GM18502 (cell line): ENCODE measurements around the gene ENPP3.
"Not testable (repeated sequence)": the region's sequence is repeated elsewhere in the genome, so short reads cannot be mapped to it uniquely, and the experiment has no call there.

Experiments
- ATAC-seq: cut with Tn5 transposase; IDR thresholded peaks from one replicate; pipeline ENCODE4 v1.9.1; 2021; ENCODE audit warnings: mild to moderate bottlenecking; ENCODE audit not compliant: unreplicated experiment, poor library complexity

Gene ENPP3

GRCh38 chr6:131681585-131681984, 44.5 kb downstream of the ENPP3 start:
- ATAC-seq, result no peak

GRCh38 chr6:131682442-131682841, 45.3 kb downstream of the ENPP3 start:
- ATAC-seq, result no peak

- peak; percentile 77 for ATAC-seq
Measured at GRCh38 chr6:131683479-131683878, 46.4 kb downstream of the ENPP3 start.

- ATAC-seq, result peak; percentile 72
Measured at GRCh38 chr6:131685266-131685780, 48.2 kb downstream of the ENPP3 start.

- ATAC-seq, result no peak
Measured at GRCh38 chr6:131687022-131687421, 49.9 kb downstream of the ENPP3 start.

GRCh38 chr6:131688286-131688685, 51.2 kb downstream of the ENPP3 start:
- peak; percentile 61 for ATAC-seq

GRCh38 chr6:131692031-131692430, 54.9 kb downstream of the ENPP3 start:
- ATAC-seq, result no peak

GRCh38 chr6:131692589-131692988, 55.5 kb downstream of the ENPP3 start:
- no peak for ATAC-seq

- ATAC-seq, result no peak
Measured at GRCh38 chr6:131693384-131693783, 56.3 kb downstream of the ENPP3 start.

- ATAC-seq, result peak; percentile 94
Measured at GRCh38 chr6:131694832-131695426, 57.8 kb downstream of the ENPP3 start.

GRCh38 chr6:131696956-131697355, 59.9 kb downstream of the ENPP3 start:
- ATAC-seq, result no peak

- ATAC-seq, result not testable (repeated sequence)
Measured at GRCh38 chr6:131700851-131701250, 63.7 kb downstream of the ENPP3 start.

- ATAC-seq, result not testable (repeated sequence)
Measured at GRCh38 chr6:131703905-131704304, 66.8 kb downstream of the ENPP3 start.

GRCh38 chr6:131710917-131711316, 73.8 kb downstream of the ENPP3 start, which contains the start of gene CTAGE9:
Gene CTAGE9 (minus strand): TSS chr6:131711017. CDS start chr6:131711017, 0 bp downstream.
- not testable (repeated sequence) for ATAC-seq

- peak; percentile 66 for ATAC-seq
Measured at GRCh38 chr6:131715567-131715966, 78.5 kb downstream of the ENPP3 start.

- no peak for ATAC-seq
Measured at GRCh38 chr6:131717836-131718542, 80.9 kb downstream of the ENPP3 start.

GRCh38 chr6:131721161-131721560, 84.1 kb downstream of the ENPP3 start:
- no peak for ATAC-seq

GRCh38 chr6:131724114-131724513, 87.0 kb downstream of the ENPP3 start:
- ATAC-seq, result no peak

- ATAC-seq, result no peak
Measured at GRCh38 chr6:131727467-131727866, 90.4 kb downstream of the ENPP3 start.

GRCh38 chr6:131727868-131728267, 90.8 kb downstream of the ENPP3 start:
- ATAC-seq, result no peak

GRCh38 chr6:131728296-131728939, 91.3 kb downstream of the ENPP3 start:
- no peak for ATAC-seq
